Stimulated activated CD4-positive, alpha-beta T cell treated with anti-CD3 and anti-CD28 coated beads, Interleukin-2, amount 100 ng/mL, for 4 hours (primary cell): ENCODE measurements around the gene DTYMK.

ENCODE experiments used
- DNase-seq: peaks from one replicate; pipeline ENCODE4 v3.0.0-alpha.2; 2020; ENCODE audit warnings: low read depth

Gene DTYMK, protein sequence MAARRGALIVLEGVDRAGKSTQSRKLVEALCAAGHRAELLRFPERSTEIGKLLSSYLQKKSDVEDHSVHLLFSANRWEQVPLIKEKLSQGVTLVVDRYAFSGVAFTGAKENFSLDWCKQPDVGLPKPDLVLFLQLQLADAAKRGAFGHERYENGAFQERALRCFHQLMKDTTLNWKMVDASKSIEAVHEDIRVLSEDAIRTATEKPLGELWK

DNA sequence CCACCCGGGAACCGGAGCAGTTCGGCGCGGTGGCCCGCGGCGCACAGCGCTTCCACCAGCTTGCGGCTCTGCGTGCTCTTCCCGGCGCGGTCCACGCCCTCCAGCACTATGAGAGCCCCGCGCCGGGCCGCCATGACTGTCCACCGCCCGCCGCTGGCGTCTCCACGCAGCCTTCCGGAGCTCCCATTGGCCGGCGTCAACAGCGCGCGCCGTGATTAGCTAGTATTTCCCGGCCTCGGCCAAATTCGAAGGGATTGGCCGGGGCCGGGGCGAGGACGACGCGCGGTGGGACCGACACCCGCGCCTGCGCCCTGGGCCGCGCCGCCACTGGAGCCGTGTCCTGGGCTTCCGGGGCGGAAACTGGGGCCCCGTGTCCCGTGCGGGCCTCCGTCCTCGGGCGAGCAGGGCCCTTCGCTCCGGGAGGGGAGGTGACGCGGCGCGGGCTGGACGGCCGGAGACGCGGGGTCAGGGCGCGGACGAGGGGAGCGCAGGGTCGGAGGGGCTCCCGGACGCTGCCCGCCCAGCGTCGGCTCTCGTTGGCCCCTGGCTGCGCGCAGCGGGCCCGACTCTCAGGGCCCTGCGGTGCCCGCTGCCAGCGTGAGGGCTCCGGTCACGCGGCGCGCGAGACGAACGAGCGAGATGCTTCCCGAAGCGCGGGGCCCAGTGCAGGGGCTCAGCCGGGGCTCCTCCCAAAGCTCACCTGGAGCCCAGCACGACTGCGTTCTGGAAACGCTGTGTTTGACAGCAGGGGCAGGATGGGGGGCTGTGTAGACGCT lies at the start of gene DTYMK:
Gene DTYMK, minus strand, starts transcription at position 166 of the 776 bp plus-strand sequence. Its CDS starts 32 bp downstream, at position 134.
- peak; percentile 90 for DNase-seq

DNA sequence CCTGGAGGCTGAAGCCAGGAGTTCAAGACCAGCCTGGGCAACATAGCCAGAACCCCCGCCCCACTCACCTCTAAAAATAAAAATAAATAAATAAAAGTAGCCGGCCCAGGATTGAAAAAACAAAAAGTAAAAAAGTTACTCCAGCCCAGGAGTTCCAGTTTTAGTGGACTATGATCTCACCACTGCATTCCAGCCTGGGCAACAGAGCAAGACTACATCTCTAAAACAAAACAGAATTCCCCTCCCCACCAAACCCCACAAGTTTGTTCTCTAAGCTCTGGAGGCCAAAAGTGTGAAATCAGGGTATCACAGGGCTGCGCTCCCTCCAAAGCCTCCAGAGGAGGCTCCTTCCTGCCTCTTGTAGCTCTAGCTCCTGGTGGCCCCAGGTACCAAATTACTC lies 49.5 kb upstream of the DTYMK start:
- DNase-seq, result no peak

DNA sequence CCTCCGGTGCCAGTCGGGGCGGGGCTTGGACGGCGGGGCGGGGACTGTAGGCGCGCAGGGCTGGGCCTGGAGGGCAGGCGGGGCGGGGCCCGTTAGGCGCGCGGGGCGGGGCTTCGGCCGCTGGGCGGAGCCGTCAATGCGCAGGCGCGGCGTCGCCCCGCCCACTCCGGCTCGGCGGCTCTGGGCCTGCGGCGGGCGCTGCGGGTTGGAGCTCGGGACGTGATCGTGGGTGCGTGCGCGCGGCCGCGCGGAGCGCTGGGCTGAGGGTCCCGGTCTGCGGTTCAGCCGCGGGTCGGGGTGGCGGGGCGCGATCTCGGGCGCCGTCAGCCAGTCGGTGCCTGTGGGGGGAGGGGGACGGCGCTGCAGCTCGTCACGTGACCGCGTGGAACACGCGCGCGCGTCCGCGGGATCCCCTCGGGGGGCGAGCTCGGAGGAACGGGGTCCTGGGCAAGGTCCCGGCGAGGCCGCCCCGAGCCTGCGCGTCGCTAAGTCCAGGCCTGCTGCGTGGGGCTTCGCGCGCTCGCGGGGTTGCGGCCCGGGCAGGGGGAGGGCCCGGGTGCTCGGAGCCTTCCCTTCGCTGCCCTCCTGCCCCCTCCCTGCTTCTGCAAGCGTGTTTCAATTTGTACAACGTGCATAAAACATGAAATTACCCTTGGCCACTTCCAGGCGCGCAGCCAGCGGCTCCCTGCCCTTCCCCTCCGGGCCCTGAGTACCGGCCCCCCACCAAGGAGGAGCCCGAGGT lies 48.0 kb upstream of the DTYMK start, which contains the start of gene D2HGDH:
Gene D2HGDH, plus strand, starts transcription at position 164 of the 742 bp plus-strand sequence. CDS start 595 bp downstream, outside the sequence.
- DNase-seq, result peak; percentile 89

DNA sequence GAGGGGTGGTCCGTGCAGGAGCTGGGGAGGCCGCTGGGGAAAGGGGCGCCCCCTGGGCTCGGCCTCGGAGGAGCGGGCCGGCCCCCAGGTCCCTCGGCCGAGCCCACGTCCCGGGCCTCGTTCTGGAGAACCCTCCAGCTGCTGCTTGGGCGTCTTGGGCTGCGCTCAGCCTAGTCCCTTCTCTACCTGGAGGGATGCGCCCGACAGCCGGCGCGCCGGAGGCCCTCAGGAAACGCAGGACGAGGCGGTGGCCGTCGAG lies 47.5 kb upstream of the DTYMK start:
- DNase-seq, result no peak

DNA sequence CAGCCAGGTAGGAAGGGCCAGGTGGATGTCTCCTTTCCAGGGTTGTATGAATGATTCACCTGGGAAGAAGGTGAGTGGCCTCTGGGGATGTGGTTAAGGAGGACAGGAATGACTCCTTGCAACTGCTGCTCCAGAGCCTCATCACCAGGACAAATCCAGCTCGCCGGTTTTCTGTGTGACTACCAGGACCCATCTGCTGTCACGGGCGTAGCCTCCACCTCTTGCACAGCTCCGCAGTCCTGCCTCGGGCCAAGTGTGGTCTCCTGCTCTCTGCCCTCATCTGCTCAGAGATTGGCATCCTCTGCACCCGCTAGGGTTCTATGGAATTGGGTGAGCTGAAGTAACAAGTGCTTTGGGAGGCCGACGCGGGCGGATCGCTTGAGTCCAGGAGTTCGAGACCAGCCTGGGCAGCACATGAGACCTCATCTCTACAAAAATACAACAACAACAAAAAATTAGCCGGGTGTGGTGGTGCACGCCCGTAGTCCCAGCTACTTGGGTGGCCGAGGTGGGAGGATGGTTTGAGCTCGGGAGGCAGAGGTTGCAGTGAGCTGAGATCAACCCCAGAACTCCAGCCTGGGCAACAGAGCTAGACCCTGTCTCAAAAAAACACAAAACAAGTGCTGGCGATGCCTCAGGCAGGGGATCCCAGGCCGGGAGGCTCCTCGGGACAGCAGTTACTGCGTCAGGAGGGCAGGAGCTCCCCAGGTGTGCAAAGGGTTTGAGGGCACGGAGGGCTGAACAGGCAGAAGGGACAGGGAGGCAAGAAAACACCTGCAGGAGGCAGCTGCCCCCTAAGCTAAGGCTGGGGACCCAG lies 47.0 kb upstream of the DTYMK start:
- DNase-seq, result no peak

DNA sequence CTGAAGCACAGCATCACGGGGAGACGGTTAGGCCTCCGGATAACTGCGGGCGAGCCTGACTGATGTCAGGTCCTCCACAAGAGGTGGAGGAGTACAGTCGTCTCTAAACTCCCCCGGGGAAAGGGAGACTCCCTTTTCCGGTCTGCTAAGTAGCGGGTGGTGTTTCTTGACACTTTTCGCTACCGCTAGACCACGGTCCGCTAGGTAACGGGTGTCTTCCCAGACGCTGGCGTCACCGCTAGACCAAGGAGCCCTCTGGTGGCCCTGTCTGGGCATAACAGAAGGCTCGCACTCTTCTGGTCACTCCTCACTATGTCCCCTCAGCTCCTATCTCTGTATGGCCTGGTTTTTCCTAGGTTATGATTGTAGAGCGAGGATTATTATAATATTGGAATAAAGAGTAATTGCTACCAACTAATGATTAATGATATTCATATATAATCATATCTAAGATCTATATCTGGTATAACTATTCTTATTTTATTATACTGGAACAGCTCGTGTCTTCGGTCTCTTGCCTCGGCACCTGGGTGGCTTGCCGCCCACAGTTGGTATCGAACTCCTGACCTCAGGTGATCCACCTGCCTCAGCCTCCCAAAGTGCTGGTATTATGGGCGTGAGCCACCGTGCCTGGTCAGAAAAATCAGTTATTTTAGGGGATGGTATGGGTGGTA lies 46.0 kb upstream of the DTYMK start:
- DNase-seq, result peak; percentile 35

DNA sequence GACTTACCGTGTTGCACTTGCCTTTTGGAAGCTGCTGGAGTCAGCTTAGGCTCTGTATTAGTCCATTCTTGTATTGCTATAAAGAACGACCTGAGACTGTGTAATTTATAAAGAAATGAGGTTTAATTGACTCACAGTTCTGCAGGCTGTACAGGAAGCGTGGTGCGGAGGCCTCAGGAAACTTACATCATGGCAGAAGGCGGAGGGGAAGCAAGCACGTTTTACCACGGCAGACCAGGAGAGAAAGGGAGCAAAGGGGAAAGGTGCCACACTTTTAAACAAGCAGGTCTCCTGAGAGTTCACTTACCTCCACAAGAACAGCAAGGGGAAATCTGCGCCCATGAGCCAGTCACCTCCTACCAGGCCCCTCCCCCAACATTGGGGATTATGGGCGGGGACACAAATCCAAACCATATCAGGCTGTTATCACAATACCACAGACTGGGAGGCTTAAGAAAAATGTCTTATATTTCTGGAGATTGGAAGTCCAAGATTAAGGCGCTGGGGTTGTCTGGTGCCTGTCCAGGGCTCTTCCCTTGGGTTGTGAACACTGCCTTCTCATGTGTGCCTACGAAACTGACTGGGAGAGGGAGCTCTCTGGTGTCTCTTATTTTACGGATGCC lies 44.2 kb upstream of the DTYMK start:
- no peak for DNase-seq

DNA sequence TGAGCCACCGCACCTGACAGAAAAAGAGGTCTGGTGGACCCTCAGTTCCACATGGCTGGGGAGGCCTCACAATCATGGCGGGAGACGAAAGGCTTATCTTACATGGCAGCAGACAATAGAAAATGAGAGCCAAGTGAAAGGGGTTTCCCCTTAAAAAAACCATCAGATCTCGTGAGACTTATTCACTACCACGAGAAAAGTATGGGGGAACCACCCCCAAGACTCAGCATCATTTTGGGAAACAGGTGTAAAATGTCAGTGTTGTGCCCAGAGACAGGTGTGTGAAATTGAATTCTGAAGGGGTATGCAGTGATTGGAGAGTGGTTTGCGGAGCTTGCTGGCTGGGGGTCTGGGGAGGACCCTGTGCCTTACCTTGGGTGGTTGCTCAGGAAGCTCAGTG lies 43.3 kb upstream of the DTYMK start:
- no peak for DNase-seq

DNA sequence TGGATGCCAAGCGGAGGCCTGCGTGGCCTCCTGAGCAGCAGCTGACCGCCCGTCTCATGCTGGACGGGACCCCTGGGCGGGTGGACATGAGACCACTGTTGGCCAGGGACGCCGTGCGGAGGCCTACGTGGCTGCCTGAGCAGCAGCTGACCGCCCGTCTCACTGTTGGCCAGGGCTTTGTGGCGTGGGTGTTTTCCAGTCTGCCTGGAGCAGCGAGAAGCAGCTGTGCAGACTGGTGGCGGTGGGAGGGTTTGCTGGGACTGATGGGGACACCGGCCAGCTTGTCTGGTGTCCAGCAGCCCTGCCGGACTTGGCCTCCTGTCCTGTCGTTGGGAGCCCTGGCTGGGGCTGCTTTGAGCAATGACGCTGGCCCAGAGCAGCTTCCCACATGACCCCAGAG lies 42.0 kb upstream of the DTYMK start:
- DNase-seq, result no peak

DNA sequence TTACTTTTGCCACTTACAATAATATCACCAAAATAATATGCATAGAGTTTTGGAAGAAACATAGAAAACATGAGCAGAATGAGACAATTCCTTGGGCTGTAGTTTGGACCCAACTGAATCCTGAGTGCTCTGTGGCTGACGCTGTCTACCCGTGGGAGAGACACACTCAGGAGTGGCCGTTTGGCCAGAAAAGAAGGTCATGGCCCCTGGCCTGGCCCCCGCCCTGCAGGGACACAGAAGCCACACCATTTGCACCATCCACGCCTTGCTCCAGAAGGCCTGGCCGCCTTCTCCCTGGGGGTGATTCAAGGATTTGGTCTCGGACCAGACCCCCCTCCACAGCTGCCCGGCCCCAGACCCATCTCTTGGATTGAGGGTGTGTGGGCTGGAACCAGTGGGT lies 41.4 kb upstream of the DTYMK start:
- DNase-seq, result no peak

DNA sequence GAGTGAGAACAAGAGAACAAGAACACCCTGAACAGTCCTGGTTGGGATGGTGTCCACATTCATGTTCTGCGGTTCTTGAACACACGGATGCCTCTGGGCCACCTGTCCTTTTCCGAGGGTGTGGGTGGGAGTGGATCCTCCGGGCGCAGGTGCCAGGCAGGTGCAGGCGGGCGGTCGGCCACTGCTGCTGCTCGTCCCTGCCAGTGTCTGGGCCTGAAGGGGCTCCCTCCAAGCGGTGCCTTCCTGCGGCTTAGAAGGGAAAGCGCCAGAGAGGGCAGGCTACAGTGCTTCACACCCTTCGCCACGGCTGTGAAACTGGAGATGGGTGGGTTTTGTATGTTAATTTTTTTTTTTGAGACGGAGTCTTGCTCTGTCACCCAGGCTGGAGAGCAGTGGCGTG lies 39.8 kb upstream of the DTYMK start:
- DNase-seq, result no peak

DNA sequence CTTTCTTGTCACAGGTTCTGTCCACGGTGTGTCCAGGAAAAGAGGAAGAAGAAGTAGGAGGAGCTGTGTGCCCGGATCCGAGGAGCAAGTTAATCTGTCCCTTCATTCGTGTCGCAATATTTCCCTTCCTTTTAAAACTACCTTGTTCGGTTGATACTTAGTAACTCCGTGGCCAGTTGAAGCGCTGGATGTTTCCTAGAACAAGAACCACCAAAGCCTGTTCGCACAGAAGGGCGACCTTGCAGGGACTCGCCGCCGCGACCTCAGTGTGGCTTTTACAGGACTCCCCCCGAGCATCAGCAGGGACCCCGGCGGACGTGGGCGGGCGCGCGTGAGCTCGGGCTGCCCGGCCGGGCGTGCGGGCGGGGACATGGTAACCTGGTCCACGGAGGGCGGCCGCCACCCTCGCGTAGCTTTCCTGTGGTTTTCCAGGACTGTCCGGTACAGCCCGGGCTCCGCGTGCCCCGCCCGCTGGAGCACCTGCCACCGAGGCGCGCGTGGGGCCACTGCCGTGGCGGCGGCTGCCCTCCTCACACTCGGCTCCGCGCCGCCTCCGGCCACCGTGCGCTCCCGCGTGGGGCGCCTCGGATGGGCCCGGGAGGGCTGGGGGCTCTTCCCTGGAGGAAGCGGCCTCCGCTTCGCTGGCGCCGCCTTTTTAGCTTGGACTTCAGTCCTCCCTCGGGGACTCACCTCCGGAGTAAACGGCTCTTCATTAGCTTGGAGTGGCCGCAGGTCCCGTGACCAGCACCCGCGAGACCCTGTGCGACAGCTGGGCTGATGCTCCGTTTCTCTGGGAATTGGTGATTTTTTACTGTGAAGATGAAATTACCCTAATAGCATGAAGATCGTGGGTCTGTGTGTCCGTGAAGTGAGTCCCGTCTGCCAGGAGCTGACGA lies 38.6 kb upstream of the DTYMK start:
- DNase-seq, result no peak

DNA sequence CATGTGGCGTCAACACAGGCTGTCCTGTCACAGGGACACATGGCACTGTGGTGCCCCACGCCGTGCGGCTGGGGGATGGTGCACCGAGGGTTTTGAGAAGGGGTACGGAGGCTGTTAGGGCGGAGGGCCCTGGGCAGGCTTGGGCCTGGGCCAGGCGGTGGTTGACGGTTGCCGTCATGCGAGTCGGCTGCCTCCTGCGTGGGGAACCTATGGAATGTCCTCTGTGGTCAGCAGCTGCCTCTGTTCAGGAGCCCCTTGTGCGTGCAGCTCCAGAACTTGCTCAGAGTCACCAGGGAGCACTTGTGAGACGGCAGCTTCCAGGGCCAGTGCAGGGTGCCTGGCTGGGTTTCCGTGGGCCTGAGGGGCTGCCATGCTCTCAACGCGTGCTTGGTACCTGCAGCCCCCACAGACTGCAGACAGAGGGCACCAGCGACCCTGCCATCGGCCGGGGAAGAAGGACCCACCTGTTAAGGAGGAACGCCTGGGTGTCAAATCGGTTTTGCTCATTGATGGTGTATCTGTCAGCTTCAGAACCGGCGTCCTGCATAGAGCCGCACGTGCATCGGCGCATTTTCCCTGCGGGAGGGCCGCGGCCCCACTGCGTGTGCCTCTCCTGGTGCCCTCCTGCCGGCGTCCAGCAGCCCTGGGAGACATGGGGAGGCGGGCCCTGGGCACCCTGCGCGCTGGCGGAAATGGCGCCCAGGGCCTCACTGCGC lies 37.8 kb upstream of the DTYMK start:
- no peak for DNase-seq

DNA sequence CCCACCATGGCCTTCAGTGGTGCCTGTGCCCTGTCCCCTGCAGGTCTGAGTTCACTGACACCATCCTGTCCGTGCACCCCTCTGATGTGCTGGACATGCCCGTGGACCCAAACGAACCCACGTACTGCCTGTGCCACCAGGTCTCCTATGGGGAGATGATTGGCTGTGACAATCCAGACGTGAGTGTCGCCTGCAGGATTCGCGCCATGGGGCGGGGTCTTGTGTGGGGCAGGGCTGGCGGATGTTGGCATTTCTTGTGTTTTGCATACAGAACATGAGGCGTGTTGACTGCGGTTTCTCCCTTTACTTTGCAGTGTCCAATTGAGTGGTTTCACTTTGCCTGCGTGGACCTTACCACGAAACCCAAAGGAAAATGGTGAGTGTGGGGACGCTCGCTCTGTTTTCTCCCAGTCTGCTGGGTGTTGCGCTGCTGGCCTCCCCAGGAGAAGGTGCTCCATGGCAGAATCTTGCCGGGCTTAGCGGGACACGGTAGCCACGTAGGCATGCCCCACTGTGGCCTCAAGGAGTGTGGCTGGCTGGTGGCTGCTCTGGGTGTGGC lies 36.4 kb upstream of the DTYMK start:
- DNase-seq, result no peak

DNA sequence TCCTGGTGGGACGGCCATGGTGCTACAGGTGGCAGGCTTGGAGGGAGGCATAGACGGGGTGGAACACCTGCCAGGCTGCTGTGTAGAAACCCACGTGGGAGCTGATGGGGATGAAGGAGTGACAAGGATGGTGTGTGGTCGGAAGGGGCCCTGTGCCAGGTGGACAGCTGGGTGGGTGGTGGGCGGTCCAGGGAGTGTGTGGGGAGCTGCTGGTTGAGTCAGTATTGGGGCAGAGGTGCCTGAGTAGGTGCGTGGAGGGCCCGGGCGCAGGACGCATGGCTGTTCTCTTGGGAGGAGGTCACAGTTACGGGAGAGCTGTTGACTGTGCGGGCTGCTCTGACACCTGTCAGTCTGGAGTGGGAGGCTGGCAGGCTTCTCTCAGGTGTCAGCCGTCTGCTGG lies 35.2 kb upstream of the DTYMK start:
- no peak for DNase-seq

DNA sequence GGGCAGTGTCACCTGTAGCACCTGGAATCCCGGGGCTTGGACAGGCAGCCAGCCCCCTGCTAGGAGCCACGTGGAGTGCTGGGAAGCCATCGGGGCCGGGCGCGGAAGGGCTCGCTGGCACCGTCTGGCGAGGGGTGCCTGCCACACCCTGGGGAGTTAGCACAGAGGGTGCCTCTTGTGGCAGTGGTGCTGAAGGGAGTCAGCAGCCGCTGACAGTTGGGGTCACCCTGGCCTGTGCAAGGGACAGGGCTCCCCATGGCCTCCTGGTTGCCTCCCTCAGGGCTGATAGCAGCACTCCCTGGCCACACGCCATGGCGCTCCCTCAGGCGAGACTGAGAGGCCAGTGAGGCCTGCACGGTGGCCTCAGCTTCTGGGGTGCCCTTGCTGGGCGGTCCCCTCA lies 33.9 kb upstream of the DTYMK start:
- no peak for DNase-seq

DNA sequence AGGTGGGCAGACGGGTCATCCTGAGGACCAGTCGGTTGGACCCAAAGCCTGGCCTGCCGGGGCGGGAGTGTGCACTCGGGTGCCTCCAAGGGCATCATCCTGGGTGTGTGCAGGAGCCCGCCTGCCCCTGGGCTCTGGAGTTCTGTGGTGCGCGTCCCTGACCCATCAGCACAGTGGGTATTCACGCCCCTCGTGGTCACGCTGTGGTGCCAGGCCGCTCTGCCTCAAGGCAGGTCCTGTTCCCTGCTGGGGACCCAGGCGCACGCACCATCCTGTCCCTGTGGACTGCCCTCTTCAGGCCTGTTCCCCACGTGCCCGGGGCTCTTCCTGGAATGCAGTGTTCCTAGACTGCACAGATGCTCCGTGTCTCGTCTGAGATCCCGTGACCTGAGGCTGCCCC lies 33.5 kb upstream of the DTYMK start:
- no peak for DNase-seq

DNA sequence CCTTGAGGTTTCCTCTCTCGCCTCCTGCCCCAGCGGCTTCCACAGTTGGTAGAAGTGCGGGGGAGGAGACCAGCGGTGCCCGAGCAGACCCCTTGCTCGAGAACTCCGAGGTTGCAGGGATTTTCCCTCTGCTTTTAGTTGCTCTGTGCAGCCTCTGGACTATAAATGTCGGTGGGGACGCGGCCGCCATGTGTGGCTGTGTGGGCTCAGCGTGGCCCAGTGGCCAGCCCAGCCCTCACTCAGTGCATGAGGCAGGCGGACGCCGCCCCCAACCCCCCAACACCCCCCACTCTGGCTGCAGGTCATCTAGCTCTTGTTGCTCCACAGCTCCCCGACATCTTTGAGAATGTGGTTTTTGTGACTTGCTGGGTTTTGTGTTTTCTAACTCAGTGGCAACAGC lies 32.5 kb upstream of the DTYMK start:
- no peak for DNase-seq

DNA sequence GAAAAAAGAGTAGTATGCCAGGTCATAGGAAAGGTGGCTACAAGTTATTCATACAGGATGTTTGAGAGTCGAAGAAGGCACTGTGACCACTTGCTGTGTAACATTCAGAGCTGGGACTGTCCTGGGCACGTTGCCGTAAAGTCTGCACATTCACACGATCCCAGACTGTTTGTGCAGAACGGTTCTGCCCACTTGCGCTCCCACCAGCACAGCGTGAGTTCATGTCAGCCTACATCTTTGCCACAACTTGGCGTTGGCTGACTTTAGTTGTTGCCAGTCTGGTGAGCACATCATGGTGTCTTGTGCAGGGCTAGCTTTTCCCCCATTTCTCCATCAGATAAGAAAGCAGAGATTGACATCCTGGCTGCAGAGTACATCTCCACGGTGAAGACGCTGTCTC lies 22.3 kb upstream of the DTYMK start:
- no peak for DNase-seq
